WTC11 (cell line): ENCODE data around the gene NAXD. TPM values are rescaled to one million over a fixed set of nuclear protein-coding genes. Genes with fewer than 3 reads are reported as not detected.

ENCODE experiments used
- ATAC-seq: fragments of 200-7000 bp; cut with Tn5 transposase; 2 replicates; pipeline ENCODE4 v1.10.0; 2021; ENCODE audit warnings: mild to moderate bottlenecking, moderate library complexity
- CTCF ChIA-PET: fragments of 300-600 bp; sonication (Branson Sonifier 250); formaldehyde crosslinking; loops from one replicate; lab custom pipeline; 2021; ENCODE audit warnings: antibody characterized with exemption; lab: Charles Lee
- POLR2A ChIA-PET: fragments of 350-600 bp; sonication (Branson Sonifier 250); formaldehyde crosslinking; loops from one replicate; lab custom pipeline; 2021; ENCODE audit warnings: antibody characterized with exemption; lab: Charles Lee
- DNase-seq: peaks from one replicate; pipeline ENCODE4 v3.0.0; 2021; ENCODE audit warnings: low spot score
- H3K27ac Mint-ChIP-seq: 2 replicates; pipeline ENCODE4 v1.8.0; 2021; ENCODE audit warnings: mixed read lengths
- H3K27me3 Mint-ChIP-seq: 2 replicates; pipeline ENCODE4 v1.8.0; 2021; ENCODE audit warnings: low read depth, mild to moderate bottlenecking, moderate library complexity, mixed read lengths
- H3K36me3 Mint-ChIP-seq: 2 replicates; pipeline ENCODE4 v1.8.0; 2021; ENCODE audit warnings: mixed read lengths
- H3K4me1 Mint-ChIP-seq: 2 replicates; pipeline ENCODE4 v1.8.0; 2022; ENCODE audit warnings: mixed read lengths
- H3K4me3 Mint-ChIP-seq: 2 replicates; pipeline ENCODE4 v1.8.0; 2021; ENCODE audit warnings: mild to moderate bottlenecking, moderate library complexity, mixed read lengths
- H3K9me3 Mint-ChIP-seq: 2 replicates; pipeline ENCODE4 v1.8.0; 2021; ENCODE audit warnings: mixed read lengths
- CBFB ChIP-seq: sonication (generic); formaldehyde crosslinking; IDR thresholded peaks from 2 replicates; pipeline ENCODE4 v1.8.1; 2022; ENCODE audit warnings: mild to moderate bottlenecking, low read depth, missing genetic modification reagents
- FOXP1 ChIP-seq: sonication (generic); formaldehyde crosslinking; IDR thresholded peaks from 2 replicates; pipeline ENCODE4 v1.8.0; 2022; ENCODE audit warnings: missing genetic modification reagents, mild to moderate bottlenecking, moderate library complexity, borderline replicate concordance
- GABPB1 ChIP-seq: sonication (generic); formaldehyde crosslinking; IDR thresholded peaks from 2 replicates; pipeline ENCODE4 v1.8.1; 2023; ENCODE audit warnings: mild to moderate bottlenecking, missing genetic modification reagents
- GRHL2 ChIP-seq: fragments of 250-450 bp; sonication (Bioruptor Pico); IDR thresholded peaks from 2 replicates; pipeline ENCODE4 v1.8.0; 2022; ENCODE audit warnings: mild to moderate bottlenecking, moderate library complexity; ENCODE audit not compliant: insufficient replicate concordance, severe bottlenecking
- JUN ChIP-seq: sonication (generic); formaldehyde crosslinking; IDR thresholded peaks from 2 replicates; pipeline ENCODE4 v1.8.0; 2023; ENCODE audit warnings: mild to moderate bottlenecking, missing genetic modification reagents
- NFATC4 ChIP-seq: fragments of 250-450 bp; sonication (Bioruptor Pico); IDR thresholded peaks from 2 replicates; pipeline ENCODE4 v1.9.0; 2021; ENCODE audit warnings: mild to moderate bottlenecking
- NR2C2 ChIP-seq: sonication (generic); formaldehyde crosslinking; IDR thresholded peaks from 2 replicates; pipeline ENCODE4 v1.8.0; 2022; ENCODE audit warnings: mild to moderate bottlenecking, missing genetic modification reagents
- PRRX2 ChIP-seq: fragments of 250-450 bp; sonication (Bioruptor Pico); IDR thresholded peaks from 2 replicates; pipeline ENCODE4 v1.8.0; 2021; ENCODE audit warnings: mild to moderate bottlenecking
- RORB ChIP-seq: fragments of 250-450 bp; sonication (Bioruptor Pico); IDR thresholded peaks from 2 replicates; pipeline ENCODE4 v1.9.0; 2021; ENCODE audit warnings: mild to moderate bottlenecking
- SMAD3 ChIP-seq: sonication (generic); formaldehyde crosslinking; IDR thresholded peaks from 2 replicates; pipeline ENCODE4 v1.8.0; 2022; ENCODE audit warnings: missing genetic modification reagents, mild to moderate bottlenecking, borderline replicate concordance
- ZNF317 ChIP-seq: sonication (generic); formaldehyde crosslinking; IDR thresholded peaks from 2 replicates; pipeline ENCODE4 v1.8.1; 2023; ENCODE audit warnings: low read depth, mild to moderate bottlenecking, moderate library complexity, missing genetic modification reagents, borderline replicate concordance
- ZNF416 ChIP-seq: fragments of 250-450 bp; sonication (Bioruptor Pico); IDR thresholded peaks from 2 replicates; pipeline ENCODE4 v1.9.0; 2021; ENCODE audit warnings: mild to moderate bottlenecking, inconsistent platforms
- total RNA-seq: library from RNA; stranded (reverse); gene quantifications from 3 replicates; pipeline ENCODE4 v1.2.3, GENCODE V29; 2021
- TF ChIP-seq, protein P1 (sequence below): sonication (generic); formaldehyde crosslinking; IDR thresholded peaks from 2 replicates; pipeline ENCODE4 v1.8.1; 2023; ENCODE audit warnings: mild to moderate bottlenecking, missing genetic modification reagents
- TF ChIP-seq, protein P2 (sequence below): sonication (generic); formaldehyde crosslinking; IDR thresholded peaks from 2 replicates; pipeline ENCODE4 v1.8.1; 2023; ENCODE audit warnings: mild to moderate bottlenecking, missing genetic modification reagents, moderate library complexity
- TF ChIP-seq, protein P3 (sequence below): fragments of 250-450 bp; sonication (Bioruptor Pico); conservative IDR thresholded peaks from 2 replicates; pipeline ENCODE4 v1.9.0; 2021; ENCODE audit warnings: mild to moderate bottlenecking
- TF ChIP-seq, protein P4 (sequence below): sonication (generic); formaldehyde crosslinking; IDR thresholded peaks from 2 replicates; pipeline ENCODE4 v1.8.1; 2022; ENCODE audit warnings: low read depth, mild to moderate bottlenecking, moderate library complexity, missing genetic modification reagents, borderline replicate concordance
- TF ChIP-seq, protein P5 (sequence below): fragments of 250-450 bp; sonication (Bioruptor Pico); IDR thresholded peaks from 2 replicates; pipeline ENCODE4 v1.9.0; 2021; ENCODE audit warnings: mild to moderate bottlenecking, borderline replicate concordance
- TF ChIP-seq, protein P6 (sequence below): sonication (generic); formaldehyde crosslinking; IDR thresholded peaks from 2 replicates; pipeline ENCODE4 v1.8.1; 2023; ENCODE audit warnings: mild to moderate bottlenecking, missing genetic modification reagents
- TF ChIP-seq, protein P7 (sequence below): sonication (generic); formaldehyde crosslinking; IDR thresholded peaks from 2 replicates; pipeline ENCODE4 v1.8.1; 2022; ENCODE audit warnings: missing genetic modification reagents, borderline replicate concordance

The NAXD gene
- total RNA-seq, 1 experiment from 2014 or later, result 29.3 TPM

DNA sequence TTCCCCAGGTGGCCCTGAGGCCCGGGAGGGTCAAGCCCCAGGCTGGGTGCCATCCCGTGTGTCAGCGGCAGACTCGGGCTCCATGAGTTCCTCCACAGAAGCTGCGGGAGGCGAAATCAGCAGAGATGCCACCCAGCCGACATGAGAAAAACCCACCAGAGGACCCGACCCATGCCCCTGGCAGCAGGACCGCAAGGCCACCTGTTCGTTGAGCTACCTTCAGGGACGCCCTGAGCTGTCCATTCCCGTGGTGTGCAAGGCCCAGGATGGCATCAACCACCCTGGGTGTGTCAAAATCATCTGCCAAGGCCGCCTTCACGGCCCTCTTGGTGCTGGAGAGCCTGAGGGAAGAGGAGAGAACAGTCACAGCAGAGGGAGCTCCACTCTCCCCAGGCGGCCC, 30.4 kb downstream of the NAXD start:
- H3K4me1 Mint-ChIP-seq, result peaks cover 4% of the 10 kb centered on the region
- no peak overlapping the region for H3K27ac Mint-ChIP-seq
- ATAC-seq (no peak), DNase-seq (no peak)
- H3K4me3 Mint-ChIP-seq, result no peak overlapping the region
- H3K27me3 Mint-ChIP-seq, result no peaks in the 10 kb centered on the region
- CTCF ChIA-PET, result interaction anchor here (0.8 to 1.8 kb wide), 8 partner anchors 21 to 229 kb away, joined by 3 to 25 read pairs (median 4); no protein-coding TSS in a partner anchor
- peaks cover 14% of the 10 kb centered on the region; the same call in 1 of the 2 replicates for H3K36me3 Mint-ChIP-seq
- POLR2A ChIA-PET, result no interaction called here
- TF ChIP-seq PRRX2 (CRISPR knock-in tag) (no peak), JUN (no peak), SMAD3 (CRISPR knock-in tag) (no peak), CBFB (no peak), NR2C2 (CRISPR knock-in tag) (no peak), ZNF416 (CRISPR knock-in tag) (no peak), GABPB1 (CRISPR knock-in tag) (no peak), FOXP1 (CRISPR knock-in tag) (no peak), RORB (CRISPR knock-in tag) (no peak), NFATC4 (CRISPR knock-in tag) (no peak), GRHL2 (CRISPR knock-in tag) (no peak), ZNF317 (CRISPR knock-in tag) (no peak)
- TF ChIP-seq, protein P1, sequence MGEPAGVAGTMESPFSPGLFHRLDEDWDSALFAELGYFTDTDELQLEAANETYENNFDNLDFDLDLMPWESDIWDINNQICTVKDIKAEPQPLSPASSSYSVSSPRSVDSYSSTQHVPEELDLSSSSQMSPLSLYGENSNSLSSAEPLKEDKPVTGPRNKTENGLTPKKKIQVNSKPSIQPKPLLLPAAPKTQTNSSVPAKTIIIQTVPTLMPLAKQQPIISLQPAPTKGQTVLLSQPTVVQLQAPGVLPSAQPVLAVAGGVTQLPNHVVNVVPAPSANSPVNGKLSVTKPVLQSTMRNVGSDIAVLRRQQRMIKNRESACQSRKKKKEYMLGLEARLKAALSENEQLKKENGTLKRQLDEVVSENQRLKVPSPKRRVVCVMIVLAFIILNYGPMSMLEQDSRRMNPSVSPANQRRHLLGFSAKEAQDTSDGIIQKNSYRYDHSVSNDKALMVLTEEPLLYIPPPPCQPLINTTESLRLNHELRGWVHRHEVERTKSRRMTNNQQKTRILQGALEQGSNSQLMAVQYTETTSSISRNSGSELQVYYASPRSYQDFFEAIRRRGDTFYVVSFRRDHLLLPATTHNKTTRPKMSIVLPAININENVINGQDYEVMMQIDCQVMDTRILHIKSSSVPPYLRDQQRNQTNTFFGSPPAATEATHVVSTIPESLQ (CRISPR knock-in tag), result no peak
- TF ChIP-seq, protein P2, sequence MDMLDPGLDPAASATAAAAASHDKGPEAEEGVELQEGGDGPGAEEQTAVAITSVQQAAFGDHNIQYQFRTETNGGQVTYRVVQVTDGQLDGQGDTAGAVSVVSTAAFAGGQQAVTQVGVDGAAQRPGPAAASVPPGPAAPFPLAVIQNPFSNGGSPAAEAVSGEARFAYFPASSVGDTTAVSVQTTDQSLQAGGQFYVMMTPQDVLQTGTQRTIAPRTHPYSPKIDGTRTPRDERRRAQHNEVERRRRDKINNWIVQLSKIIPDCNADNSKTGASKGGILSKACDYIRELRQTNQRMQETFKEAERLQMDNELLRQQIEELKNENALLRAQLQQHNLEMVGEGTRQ (CRISPR knock-in tag), result no peak
- TF ChIP-seq, protein P3, sequence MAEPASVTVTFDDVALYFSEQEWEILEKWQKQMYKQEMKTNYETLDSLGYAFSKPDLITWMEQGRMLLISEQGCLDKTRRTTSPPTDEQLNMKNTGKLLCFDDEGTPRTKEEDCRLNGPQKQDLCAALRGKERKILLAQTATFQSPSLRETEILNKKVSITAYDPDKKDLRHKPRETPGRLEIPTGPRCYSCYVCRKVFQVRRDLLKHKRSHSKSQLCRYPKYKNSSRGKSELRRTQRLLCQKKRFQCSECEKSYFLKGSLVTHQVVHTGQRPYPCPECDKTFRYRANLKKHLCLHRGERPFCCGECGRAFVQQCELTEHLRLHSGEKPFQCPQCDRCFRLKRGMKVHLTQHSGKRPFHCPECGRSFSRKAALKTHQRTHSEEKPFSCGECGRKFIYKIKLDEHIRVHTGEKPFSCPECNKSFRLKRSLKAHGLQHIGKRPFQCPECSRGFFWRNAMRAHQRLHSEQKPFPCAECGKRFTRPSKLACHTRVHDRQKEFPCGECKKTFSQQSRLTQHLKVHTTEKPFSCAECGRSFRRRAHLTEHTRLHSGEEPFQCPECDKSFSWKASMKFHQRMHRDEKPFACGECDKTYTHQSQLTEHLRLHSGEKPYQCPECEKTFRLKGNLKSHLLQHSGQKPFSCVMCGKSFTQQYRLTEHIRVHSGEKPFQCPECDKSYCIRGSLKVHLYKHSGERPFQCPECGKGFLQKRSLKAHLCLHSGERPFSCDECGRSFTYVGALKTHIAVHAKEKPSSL (CRISPR knock-in tag), result no peak
- TF ChIP-seq, protein P4, sequence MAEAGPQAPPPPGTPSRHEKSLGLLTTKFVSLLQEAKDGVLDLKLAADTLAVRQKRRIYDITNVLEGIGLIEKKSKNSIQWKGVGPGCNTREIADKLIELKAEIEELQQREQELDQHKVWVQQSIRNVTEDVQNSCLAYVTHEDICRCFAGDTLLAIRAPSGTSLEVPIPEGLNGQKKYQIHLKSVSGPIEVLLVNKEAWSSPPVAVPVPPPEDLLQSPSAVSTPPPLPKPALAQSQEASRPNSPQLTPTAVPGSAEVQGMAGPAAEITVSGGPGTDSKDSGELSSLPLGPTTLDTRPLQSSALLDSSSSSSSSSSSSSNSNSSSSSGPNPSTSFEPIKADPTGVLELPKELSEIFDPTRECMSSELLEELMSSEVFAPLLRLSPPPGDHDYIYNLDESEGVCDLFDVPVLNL (CRISPR knock-in tag), result no peak
- TF ChIP-seq, protein P5, sequence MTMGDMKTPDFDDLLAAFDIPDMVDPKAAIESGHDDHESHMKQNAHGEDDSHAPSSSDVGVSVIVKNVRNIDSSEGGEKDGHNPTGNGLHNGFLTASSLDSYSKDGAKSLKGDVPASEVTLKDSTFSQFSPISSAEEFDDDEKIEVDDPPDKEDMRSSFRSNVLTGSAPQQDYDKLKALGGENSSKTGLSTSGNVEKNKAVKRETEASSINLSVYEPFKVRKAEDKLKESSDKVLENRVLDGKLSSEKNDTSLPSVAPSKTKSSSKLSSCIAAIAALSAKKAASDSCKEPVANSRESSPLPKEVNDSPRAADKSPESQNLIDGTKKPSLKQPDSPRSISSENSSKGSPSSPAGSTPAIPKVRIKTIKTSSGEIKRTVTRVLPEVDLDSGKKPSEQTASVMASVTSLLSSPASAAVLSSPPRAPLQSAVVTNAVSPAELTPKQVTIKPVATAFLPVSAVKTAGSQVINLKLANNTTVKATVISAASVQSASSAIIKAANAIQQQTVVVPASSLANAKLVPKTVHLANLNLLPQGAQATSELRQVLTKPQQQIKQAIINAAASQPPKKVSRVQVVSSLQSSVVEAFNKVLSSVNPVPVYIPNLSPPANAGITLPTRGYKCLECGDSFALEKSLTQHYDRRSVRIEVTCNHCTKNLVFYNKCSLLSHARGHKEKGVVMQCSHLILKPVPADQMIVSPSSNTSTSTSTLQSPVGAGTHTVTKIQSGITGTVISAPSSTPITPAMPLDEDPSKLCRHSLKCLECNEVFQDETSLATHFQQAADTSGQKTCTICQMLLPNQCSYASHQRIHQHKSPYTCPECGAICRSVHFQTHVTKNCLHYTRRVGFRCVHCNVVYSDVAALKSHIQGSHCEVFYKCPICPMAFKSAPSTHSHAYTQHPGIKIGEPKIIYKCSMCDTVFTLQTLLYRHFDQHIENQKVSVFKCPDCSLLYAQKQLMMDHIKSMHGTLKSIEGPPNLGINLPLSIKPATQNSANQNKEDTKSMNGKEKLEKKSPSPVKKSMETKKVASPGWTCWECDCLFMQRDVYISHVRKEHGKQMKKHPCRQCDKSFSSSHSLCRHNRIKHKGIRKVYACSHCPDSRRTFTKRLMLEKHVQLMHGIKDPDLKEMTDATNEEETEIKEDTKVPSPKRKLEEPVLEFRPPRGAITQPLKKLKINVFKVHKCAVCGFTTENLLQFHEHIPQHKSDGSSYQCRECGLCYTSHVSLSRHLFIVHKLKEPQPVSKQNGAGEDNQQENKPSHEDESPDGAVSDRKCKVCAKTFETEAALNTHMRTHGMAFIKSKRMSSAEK, result no peak
- TF ChIP-seq, protein P6, sequence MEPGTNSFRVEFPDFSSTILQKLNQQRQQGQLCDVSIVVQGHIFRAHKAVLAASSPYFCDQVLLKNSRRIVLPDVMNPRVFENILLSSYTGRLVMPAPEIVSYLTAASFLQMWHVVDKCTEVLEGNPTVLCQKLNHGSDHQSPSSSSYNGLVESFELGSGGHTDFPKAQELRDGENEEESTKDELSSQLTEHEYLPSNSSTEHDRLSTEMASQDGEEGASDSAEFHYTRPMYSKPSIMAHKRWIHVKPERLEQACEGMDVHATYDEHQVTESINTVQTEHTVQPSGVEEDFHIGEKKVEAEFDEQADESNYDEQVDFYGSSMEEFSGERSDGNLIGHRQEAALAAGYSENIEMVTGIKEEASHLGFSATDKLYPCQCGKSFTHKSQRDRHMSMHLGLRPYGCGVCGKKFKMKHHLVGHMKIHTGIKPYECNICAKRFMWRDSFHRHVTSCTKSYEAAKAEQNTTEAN (CRISPR knock-in tag), result no peak
- TF ChIP-seq, protein P7, sequence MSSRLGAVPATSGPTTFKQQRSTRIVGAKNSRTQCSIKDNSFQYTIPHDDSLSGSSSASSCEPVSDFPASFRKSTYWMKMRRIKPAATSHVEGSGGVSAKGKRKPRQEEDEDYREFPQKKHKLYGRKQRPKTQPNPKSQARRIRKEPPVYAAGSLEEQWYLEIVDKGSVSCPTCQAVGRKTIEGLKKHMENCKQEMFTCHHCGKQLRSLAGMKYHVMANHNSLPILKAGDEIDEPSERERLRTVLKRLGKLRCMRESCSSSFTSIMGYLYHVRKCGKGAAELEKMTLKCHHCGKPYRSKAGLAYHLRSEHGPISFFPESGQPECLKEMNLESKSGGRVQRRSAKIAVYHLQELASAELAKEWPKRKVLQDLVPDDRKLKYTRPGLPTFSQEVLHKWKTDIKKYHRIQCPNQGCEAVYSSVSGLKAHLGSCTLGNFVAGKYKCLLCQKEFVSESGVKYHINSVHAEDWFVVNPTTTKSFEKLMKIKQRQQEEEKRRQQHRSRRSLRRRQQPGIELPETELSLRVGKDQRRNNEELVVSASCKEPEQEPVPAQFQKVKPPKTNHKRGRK (CRISPR knock-in tag), result no peak
- no peaks in the 10 kb centered on the region for H3K9me3 Mint-ChIP-seq
